ENCODE measurements around the gene XKR3.
"Not testable (repeated sequence)": the region's sequence is repeated elsewhere in the genome, so short reads cannot be mapped to it uniquely, and the experiment has no call there.

The XKR3 gene

DNA sequence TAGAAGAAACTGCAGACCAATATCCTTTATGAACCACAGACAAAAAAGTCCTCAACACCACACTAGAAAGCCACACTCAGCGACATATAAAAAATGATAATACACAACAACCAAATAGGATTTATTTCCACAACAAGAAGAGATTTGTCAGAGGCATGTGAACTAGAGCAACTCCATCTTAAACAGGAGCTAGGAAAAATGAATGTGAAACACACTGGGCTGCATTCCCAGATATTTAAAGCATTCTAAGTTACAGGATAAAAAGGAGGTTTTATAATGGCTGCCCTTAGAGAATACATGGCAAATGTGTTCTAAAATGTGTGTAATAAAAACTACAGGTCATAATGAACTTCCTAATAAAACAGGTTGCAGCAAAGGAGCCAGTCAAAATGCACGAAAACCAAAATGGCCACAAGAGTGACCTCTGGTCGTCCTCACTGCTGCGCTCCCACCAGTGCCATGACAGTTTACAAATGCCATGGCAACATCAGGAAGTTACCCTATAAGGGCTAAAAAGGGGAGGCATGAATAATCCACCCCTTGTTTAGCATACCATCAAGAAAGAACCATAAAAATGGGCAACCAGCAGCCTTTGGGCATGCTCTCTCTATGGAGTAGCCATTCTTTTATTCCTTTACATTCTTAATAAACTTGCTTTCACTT is 21.8 kb downstream of the XKR3 start:
- no peak overlapping the region for H3K4me3 ChIP-seq (replicated peaks; ENCODE audit: low read depth, low read length)
- TF ChIP-seq, protein P1, sequence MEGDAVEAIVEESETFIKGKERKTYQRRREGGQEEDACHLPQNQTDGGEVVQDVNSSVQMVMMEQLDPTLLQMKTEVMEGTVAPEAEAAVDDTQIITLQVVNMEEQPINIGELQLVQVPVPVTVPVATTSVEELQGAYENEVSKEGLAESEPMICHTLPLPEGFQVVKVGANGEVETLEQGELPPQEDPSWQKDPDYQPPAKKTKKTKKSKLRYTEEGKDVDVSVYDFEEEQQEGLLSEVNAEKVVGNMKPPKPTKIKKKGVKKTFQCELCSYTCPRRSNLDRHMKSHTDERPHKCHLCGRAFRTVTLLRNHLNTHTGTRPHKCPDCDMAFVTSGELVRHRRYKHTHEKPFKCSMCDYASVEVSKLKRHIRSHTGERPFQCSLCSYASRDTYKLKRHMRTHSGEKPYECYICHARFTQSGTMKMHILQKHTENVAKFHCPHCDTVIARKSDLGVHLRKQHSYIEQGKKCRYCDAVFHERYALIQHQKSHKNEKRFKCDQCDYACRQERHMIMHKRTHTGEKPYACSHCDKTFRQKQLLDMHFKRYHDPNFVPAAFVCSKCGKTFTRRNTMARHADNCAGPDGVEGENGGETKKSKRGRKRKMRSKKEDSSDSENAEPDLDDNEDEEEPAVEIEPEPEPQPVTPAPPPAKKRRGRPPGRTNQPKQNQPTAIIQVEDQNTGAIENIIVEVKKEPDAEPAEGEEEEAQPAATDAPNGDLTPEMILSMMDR (IDR thresholded peaks at IDR 0.05; ENCODE audit: insufficient read depth, low read length, poor library complexity, severe bottlenecking), result no peak
- H3K27me3 ChIP-seq (replicated peaks; ENCODE audit: control insufficient read depth, insufficient read depth, low read length), result no peaks in the 10 kb centered on the region
- no peaks in the 10 kb centered on the region for H3K36me3 ChIP-seq (ENCODE audit: control insufficient read depth, insufficient read depth, low read length)
- DNase-seq (ENCODE audit: extremely low read depth, insufficient read length), result no peak

DNA sequence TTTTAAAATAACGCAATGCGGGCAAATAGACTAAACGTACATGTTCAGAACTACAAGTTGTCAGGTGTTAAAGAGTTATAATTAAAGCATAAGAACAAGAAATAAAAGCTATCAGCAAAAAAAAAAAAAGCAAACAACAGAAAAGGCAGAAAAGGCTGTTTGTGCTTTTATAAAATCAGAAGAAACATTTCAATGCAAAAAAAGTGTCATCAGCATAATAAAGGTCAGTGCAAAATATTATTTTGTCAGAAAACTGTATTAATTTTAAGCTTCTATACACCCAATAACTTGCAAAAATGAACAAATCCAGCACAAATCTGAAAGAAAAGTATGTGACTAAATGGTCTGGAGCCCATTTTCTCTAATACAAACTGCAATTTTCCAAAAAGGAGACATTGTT is 23.6 kb downstream of the XKR3 start:
- Histone ChIP-seq H3K36me3 (ENCODE audit: control insufficient read depth, insufficient read depth, low read length) (no peaks in the 10 kb centered on the region), H3K27me3 (replicated peaks; ENCODE audit: control insufficient read depth, insufficient read depth, low read length) (no peaks in the 10 kb centered on the region), H3K4me3 (replicated peaks; ENCODE audit: low read depth, low read length) (no peak overlapping the region)
- DNase-seq (ENCODE audit: extremely low read depth, insufficient read length), result no peak
- TF ChIP-seq, protein P1 (IDR thresholded peaks at IDR 0.05; ENCODE audit: insufficient read depth, low read length, poor library complexity, severe bottlenecking), result no peak

DNA sequence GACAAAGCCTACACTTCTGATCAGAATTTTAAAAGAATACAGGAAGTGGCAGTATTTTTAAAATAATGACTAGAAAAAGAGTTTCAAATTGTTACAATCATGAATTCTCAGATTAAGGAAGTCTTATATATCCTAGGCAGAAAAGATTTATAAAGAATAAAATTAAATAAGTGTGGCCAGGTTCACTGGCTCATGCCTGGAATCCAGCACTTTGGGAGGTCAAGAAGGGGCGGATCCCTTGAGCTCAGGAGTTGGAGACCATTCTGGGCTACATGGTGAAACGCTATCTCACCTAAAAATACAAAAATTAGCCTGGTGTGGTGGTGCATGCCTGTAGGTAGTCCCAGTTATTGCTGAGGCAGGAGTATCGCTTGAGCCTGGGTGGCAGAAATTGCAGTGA is 24.1 kb downstream of the XKR3 start:
- Histone ChIP-seq H3K27me3 (replicated peaks; ENCODE audit: control insufficient read depth, insufficient read depth, low read length) (no peaks in the 10 kb centered on the region), H3K4me3 (replicated peaks; ENCODE audit: low read depth, low read length) (no peak overlapping the region), H3K36me3 (ENCODE audit: control insufficient read depth, insufficient read depth, low read length) (no peaks in the 10 kb centered on the region)
- no peak for DNase-seq (ENCODE audit: extremely low read depth, insufficient read length)
- TF ChIP-seq, protein P1 (IDR thresholded peaks at IDR 0.05; ENCODE audit: insufficient read depth, low read length, poor library complexity, severe bottlenecking), result no peak

- Histone ChIP-seq H3K4me3 (replicated peaks; ENCODE audit: low read depth, low read length) (no peak overlapping the region), H3K36me3 (ENCODE audit: control insufficient read depth, insufficient read depth, low read length) (no peaks in the 10 kb centered on the region), H3K27me3 (replicated peaks; ENCODE audit: control insufficient read depth, insufficient read depth, low read length) (no peaks in the 10 kb centered on the region)
- TF ChIP-seq, protein P1 (IDR thresholded peaks at IDR 0.05; ENCODE audit: insufficient read depth, low read length, poor library complexity, severe bottlenecking), result no peak
- no peak for DNase-seq (ENCODE audit: extremely low read depth, insufficient read length)
Observed at GRCh38 chr22:16800358-16800757, 24.9 kb downstream of the XKR3 start.

DNA sequence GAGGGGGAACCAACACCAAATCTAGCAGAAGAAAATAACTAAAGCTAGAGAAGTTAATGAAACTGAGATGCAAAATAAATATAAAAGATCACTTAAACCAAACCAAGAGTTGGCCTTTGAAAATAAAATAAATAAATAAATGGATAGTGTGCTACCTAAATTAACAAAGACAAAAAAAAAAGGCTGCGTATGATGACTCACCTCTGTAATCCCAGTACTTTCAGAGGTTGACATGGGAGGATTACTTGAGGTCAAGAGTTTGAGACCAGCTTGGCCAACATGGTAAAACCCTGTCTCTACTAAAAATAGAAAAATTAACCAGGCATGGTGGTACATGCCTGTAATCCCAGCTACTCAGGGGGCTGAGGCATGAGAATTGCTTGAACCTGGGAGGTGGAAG is 29.7 kb downstream of the XKR3 start:
- H3K27me3 ChIP-seq (replicated peaks; ENCODE audit: control insufficient read depth, insufficient read depth, low read length); DNase-seq (ENCODE audit: extremely low read depth, insufficient read length); H3K36me3 ChIP-seq (ENCODE audit: control insufficient read depth, insufficient read depth, low read length); H3K4me3 ChIP-seq (replicated peaks; ENCODE audit: low read depth, low read length): not testable (repeated sequence)

GRCh38 chr22:16793831-16794230 is 31.4 kb downstream of the XKR3 start:
- no peak for DNase-seq (ENCODE audit: extremely low read depth, insufficient read length)
- Histone ChIP-seq H3K4me3 (replicated peaks; ENCODE audit: low read depth, low read length) (no peak overlapping the region), H3K27me3 (replicated peaks; ENCODE audit: control insufficient read depth, insufficient read depth, low read length) (no peaks in the 10 kb centered on the region), H3K36me3 (ENCODE audit: control insufficient read depth, insufficient read depth, low read length) (no peaks in the 10 kb centered on the region)
- TF ChIP-seq, protein P1 (IDR thresholded peaks at IDR 0.05; ENCODE audit: insufficient read depth, low read length, poor library complexity, severe bottlenecking), result no peak

Data from GM06990 (cell line).